Measurements from ENCODE around the gene DRAM2.

Gene DRAM2

DNA sequence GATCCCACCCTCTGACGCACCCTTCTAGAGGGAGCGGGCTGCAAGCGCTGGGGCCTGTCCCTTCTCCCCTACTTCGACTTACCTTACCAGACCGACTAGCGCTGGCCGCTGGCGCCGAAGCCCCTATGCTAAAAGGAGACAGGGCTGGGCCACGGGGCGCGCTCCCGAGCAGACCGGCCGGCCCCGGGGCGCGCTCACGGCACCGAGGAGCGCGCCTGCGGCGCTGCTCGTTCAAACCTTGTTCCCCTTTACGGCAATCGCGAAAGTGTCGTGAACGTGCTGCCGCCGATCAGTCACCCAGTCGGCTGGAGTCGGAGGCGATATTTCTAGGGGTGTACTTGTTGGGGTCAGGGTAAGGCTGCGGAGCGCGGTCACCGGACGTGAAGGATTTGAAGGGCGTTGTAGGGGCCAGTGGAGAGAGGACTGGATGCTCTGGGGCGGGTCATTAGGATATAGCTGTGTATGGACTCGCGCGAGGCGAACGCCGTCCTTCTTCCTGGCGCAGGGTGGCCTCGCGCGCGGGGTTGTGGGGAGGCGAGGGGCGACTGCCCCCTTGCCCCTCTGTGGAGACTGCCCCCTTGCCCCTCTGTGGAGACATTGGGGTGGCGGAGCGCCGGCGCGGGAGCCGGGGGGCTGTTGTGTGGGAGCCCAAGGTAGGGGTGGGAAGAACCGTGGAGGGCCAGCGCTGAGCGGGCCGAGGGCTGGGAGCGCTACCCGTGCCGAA lies at the start of gene DRAM2, which contains the start of gene CEPT1:
Gene DRAM2 (minus strand): TSS at position 138 of the 724 bp plus-strand sequence. CDS start 8,539 bp downstream, outside the sequence.
Gene CEPT1 (plus strand): TSS at position 268 of the 724 bp plus-strand sequence. CDS start 7,492 bp downstream, outside the sequence.
- DNase-seq (ENCODE audit: low read depth, low spot score): peak; percentile 98

DNA sequence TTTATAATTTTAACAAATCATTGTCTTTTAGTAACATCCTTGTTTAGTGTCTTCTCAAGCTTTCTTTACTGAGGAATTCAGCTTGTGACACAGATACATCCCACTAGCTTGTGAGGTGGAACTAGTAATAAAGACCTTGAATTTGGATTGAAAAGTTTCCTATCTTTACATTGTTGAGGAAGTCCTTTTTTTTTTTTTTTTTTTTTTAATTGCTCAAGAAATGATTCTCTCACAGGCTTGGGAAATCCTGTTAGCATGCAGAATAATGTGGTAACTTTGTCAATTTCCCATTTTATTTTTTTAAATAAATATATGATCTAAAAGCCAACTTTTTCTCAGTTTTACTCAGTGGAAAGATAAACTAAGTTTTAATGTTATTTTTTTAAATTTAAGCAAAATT lies 44.8 kb upstream of the DRAM2 start:
- DNase-seq (ENCODE audit: low read depth, low spot score): no peak

DNA sequence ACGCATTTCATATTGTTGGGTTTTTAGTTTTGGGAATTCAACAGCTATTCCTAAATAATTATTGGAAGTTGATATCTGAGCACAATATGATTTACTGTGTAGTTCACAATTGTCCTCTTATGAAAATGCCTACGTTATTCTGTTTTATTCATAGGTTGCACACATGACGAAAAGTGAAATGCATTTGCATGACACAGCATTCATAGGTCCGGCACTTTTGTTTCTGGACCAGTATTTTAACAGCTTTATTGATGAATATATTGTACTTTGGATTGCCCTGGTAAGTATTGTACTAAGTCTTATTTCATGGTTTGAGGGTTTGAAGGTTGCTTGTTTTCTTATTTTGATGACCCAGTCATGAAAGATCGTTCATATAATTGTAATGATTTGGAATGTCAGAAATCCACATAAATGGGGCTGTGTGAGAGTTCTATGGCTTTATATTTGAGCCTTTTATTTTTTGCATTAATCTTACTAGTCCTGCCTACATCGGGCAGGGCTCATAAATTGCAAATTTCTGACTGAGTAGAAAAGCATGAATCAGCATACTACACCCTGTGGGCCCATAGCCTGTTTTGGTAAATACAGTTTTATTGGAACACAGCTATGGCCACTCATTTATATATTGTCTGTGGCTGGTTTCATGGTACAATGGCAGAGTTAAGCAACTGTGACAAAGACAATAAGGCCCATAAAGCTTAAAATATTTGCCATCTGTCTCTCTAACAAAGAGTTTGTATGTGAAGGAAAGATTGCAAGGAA lies 43.6 kb upstream of the DRAM2 start:
- DNase-seq (ENCODE audit: low read depth, low spot score): no peak

DNA sequence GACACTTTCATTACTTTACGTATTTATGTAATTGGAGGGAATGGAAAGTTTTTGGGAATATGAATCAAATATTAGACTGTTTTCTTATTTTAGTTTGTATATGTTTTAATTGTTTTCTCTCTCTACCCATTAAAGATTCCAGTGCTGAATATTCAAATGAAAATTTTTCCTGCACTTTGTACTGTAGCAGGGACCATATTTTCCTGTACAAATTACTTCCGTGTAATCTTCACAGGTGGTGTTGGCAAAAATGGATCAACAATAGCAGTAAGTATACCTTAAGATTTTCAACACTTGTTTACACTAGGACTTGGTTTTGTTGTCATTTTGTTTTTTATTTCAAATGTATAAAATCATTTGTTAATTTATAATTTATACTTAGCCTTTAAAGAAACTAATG lies 42.2 kb upstream of the DRAM2 start:
- DNase-seq (ENCODE audit: low read depth, low spot score): no peak

DNA sequence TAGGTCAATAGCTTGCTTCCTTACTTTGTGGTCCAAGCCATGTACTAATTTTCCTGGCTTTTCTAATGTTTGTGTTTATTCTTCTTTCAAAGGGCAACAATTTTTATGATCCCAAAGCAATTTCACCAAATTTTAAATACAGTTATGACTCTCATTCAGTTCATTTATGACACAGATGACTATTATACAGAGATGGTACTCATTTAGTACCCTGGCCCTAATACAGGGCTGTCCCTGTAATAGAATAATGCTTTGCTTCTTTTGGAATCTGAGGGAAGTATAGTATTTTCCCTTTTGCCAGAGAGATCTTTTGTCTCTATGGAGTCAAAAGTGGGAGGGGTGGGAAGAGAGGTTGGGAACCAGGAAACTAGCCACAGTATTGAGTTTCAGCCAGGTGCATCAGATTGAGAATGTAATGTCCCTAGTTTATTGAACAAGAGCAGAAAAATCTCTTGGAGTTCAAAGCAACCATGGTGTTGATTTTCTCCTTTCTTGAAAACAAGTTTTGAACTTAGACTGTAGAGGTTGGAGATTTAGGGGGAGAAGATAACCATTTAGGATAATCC lies 40.2 kb upstream of the DRAM2 start:
- DNase-seq (ENCODE audit: low read depth, low spot score): no peak

DNA sequence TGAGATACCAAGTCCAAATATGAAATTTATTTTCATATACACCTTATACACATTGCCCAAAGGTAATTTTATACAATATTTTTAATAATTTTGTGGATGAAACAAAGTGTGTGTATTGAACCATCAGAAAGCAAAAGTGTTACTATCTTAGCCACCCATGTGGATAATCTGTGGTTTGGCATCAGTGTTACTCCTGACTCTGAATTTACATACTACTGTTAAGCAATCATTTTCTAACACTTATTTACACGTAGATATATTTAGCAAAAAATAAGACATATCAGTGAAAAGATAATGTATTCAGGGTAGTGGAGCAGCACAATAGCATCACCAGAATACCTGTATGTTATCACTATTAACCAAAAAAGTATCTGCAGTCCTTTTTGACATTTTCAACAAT lies 36.8 kb upstream of the DRAM2 start:
- no peak for DNase-seq (ENCODE audit: low read depth, low spot score)

DNA sequence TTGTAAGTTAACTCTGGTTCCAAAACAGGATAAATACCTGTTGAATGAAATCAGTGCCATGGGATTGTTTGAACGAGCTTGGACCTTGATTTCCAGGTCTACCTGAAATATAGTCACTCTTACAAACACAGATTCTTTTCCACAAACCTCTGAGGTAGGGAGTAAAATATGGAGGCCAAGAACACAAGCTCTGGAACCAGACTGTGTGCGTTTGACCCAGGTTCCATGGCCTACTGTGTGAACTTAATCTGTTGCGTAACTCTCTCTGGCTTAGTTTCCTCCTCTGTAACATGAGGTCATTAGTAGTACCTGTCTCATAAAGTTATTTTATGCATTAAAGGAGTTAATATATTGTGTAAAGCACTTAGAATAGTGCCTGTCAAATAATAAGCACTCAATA lies 35.5 kb upstream of the DRAM2 start:
- DNase-seq (ENCODE audit: low read depth, low spot score): no peak

DNA sequence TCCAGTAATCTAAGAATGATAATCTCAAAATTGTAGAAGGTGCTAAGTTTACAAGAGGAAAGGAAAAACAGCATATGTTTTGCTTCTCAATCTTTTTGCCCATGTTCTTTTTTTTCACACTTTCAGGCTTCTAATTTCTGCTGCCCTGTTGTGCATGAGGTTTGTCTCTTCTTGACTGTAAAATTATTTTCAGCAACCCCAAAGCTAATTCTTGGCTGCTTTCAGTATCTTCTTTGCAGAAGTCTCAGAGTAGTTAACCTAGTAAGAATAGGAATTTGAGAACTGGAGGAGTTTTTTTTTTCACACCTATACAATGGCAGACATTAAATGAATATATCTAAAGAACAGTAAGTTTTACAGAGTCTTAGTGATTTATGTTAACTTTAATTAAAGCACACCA lies 34.2 kb upstream of the DRAM2 start:
- no peak for DNase-seq (ENCODE audit: low read depth, low spot score)

DNA sequence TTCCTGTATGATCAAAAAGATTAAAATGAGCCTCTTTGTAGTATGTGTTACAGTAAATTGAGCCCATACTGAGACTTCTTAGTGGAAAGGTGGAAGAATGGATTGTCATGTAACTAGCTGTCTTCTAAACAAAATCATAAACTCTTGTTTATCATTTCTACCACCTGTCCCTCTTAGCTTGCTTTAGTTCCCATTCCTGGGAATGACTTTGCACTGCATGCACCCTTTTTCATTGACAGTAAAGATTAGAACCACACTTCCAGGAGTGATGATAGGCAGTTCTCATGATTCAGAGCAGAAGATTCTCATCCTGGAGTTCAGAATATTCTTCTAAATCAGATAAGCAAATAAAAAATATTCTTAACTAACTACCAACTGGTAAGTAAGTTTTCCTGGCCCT lies 32.6 kb upstream of the DRAM2 start:
- no peak for DNase-seq (ENCODE audit: low read depth, low spot score)

DNA sequence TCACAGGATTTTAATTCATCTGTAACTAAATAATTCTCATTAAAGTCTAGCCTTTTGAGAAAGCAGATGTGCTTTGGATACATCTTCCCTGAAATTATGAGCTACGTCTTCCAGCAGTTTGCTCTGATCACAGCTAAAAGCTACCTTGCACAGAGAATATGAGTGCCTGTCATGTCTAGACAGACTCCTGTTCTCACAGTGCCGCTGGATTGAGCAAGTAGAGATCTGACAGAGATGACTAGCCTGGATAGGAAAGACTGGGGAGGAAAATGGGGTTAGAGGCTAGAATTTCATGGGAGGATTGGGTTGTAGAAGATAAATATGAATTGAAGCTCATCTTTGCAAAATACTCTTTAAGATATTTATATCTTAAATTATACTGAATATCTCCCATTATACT lies 24.3 kb upstream of the DRAM2 start:
- no peak for DNase-seq (ENCODE audit: low read depth, low spot score)

DNA sequence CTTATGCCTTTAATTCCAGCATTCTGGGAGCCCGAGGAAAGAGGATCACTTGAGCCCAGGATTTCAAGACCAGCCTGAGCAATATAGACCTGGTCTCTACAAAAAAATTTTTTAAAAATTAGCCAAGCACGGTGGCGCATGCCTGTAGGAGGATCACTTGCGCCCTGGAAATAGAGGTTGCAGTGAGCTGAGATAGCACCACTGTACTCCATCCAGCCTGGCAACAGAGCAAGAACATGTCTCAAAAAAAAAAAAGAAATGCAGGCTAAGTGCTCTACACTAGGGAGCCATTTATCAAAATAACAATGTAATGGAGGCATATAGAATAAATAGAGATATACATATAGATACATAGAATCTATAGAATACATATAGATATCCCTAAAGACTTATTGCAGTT lies 23.5 kb upstream of the DRAM2 start:
- no peak for DNase-seq (ENCODE audit: low read depth, low spot score)

DNA sequence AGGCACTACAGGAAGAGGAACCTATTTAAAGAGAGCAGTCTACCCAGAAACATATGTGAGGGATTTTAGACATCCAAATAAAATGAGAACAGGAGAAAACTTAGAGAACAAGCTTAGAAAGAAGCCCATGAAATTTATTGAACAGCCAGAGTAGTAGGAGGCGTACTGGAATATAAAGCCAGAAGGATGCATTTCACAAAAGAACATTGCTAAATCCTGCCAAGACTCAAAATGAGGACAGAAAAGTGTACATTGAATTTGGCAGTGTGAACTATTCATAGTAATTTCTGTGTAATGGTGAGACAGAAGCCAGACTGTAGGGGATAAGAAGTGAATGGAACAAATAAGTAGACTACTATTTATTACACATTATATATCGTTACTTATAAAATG lies 22.6 kb upstream of the DRAM2 start:
- no peak for DNase-seq (ENCODE audit: low read depth, low spot score)

DNA sequence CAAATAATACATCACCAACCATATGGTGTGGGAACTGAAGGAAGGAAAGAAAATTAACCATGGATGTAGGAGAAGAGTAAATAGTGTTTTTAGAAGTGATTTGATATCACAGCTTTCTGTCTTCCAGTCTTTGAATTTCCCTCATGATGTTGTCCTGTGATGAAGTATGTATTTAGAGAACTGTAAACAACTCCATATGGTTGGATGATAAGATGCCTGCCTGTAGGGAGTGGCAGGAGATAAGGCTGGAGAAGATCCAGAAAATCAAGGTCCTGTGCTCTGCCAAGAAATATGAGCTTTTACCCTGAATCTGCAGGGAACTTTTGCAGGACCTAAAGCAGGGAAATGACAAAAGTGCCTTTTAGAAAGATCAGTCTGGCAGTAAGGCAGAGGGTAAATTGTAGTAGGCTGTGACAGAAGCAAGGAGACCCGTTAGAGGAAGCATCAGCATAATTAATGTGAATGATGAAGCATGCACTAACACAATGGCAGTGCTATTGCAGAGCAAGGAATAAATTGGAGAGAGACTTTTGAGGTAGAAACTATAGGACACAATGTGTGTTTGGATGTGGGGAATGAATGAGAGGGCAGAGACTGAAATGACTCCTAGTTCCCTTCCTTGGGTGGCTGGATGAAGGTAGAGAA lies 22.1 kb upstream of the DRAM2 start:
- DNase-seq (ENCODE audit: low read depth, low spot score): no peak

DNA sequence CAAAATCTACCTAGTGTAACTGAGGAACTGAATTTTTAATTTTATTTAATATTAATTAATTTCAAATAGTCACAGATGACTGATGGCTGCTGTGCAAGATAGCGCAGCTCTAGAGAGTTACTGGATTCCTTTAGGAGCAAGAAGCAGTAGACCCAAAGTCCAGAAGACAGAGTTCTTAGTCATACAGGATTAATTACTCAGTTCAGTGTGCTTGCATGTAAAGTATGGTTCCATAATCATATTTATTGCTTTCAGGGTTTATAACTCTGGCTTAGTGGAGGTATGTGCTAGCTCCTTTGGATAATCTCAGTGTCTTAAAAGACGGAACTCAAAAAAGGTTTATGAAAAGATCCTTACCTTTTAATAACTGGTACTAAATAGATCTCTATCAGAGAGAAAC lies 17.5 kb upstream of the DRAM2 start:
- no peak for DNase-seq (ENCODE audit: low read depth, low spot score)

DNA sequence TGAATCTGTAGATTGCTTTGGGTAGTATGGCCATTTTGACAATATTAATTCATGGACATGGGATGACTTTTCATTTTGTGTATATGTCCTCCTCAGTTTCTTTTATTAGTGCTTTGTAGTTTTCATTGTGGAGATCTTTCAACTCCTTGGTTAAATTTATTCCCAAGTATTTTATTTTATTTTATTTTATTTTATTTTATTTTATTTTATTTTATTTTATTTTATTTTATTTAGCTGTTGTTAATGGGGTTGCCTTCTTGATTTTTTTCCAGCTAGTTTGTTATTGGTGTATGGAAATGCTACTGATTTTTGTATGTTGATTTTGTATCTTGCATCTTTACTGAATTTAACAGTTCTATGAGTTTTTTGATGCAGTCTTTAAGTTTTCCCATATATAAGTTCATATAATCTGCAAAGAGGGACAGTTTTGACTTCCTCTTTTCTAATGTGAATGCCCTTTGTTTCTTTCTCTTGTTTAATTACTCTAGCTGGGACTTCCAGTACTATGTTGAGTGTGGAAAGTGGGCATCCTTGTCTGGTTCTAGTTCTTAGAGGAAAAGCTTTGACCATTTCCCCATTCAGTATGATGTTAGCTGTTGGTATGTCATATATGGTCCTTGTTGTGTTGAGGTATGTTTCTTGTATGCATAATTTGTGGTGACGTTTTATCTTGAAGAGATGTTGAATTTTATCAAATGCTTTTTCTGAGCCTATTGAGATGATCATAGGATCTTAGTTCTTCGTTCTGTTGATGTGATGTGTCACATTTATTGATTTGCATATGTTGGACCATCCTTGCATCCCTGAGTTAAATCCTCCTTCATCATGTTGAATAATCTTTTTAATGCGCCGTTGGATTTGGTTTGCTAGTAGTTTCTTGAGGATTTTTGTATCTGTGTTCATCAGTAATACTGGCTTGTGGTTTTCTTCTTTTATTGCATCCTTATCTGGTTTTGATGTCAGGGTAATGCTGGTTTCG lies 14.4 kb upstream of the DRAM2 start:
- no peak for DNase-seq (ENCODE audit: low read depth, low spot score)

DNA sequence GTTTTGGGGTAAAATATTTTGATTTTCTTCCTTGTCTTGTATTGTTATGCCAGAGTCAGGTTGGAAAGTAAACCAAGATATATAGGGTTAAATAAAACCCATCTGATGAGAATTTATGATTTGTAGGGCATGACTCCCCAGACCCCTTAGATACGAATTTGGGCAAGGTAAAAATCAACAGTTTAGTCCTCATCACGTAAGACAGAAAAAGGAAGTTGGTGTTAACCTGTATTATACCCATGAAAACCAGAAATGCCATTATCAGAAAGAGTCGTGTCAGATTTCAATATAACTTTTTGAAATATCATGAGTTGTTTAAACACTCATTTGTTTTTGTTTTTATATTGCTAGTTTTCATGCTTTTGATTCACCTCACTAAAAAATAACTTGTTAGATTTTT lies 11.9 kb upstream of the DRAM2 start:
- no peak for DNase-seq (ENCODE audit: low read depth, low spot score)

DNA sequence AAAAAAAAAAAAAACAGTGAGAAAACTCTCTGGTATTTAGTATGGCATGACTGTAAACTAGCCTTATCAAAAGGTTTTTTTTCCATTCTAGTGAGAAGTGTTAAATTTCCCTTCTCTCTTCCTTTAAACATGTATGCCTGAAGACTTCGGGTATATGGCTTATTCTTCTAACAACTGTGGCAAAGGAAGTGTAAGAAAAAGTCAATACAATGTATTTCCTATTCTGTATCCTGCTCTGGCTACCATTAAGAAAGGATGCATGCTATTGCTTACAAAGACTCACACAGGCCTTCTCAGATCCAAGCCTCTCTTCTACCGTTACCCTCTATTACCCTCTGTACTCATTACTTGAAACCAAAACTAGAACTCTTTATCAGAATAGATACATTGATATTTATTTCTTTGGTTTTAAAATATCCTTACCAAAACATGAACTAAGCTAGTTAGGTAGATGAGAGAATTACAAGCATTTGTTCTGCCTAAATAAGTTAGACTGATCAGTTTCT lies 8.5 kb upstream of the DRAM2 start:
- DNase-seq (ENCODE audit: low read depth, low spot score): no peak

DNA sequence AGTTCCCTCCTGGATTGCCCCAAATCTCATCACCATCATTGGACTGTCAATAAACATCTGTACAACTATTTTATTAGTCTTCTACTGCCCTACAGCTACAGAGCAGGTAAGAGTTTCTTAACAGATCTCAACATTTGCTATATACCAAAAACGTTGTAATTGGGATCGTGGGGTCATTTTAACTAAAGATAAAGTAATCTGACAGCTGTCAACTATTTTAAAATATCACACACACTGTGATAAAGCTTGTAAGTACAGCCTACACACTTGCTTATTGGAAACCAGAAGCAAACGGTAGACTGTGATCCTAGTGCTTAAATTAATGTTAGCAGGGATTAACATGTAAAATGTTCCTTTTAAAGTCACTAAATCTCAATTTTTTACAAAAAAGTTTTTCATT lies 8.1 kb upstream of the DRAM2 start:
- DNase-seq (ENCODE audit: low read depth, low spot score): no peak

DNA sequence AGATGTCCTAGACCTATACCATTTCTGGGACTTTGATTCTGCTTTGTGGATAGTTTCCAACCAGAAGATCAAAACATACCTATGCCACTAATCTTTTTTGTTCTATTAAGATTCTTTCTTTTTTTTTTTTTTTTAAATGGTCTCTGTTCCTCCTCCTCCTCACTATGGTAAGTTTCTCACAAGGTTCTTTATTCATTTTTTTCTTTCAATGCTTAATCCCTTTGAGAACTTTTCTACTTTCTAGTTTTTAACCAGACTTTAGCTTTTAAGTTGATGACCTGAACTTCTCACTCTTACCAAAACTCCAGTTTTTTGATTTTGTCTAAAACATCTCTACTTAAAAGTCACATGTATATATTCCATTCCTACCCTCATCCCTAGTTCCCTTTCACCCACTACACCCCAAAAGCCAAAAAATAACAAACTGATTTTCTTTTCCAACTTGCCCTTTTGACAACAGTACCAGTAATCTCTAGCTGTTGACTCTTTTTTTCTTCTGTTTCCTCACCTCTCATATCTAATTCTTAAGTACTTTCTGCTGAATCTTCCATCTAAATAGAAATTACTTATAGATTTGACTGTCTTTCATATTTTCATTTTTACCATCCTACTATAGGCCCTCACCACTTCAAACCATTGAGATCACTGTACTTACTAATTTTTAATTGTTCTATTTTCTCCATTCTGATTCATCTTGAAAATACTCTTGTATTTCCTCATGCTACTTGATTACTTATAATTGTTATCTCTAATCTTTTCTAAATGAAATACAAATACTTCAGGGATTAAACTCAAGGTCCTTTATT lies 6.3 kb upstream of the DRAM2 start:
- DNase-seq (ENCODE audit: low read depth, low spot score): no peak

DNA sequence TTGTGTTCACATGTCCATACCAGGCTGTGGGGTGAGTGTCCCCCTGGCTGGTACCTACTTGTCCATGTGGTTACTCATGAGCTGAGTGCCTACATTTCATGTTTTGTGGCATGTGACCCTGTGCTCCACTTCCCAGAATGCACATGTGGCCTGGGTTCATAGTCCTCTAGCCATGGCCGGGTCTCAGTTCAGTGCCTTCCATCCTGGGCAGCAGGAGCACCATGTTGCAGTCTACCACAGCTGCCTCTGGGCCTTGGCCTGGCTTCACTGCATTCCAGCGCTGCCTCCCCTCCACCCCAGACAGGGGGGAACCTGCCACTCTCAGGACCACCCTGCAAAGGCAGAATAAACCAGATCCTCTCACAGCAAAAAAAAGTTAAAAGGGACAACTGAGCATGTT lies 5.6 kb upstream of the DRAM2 start:
- peak; percentile 2 for DNase-seq (ENCODE audit: low read depth, low spot score)
